ENCODE measurements around the gene LECT2. TPM values are rescaled to one million over a fixed set of nuclear protein-coding genes. Genes with fewer than 3 reads are reported as not detected.

Gene LECT2
- total RNA-seq, 1 experiment from 2014 or later: not detected

DNA sequence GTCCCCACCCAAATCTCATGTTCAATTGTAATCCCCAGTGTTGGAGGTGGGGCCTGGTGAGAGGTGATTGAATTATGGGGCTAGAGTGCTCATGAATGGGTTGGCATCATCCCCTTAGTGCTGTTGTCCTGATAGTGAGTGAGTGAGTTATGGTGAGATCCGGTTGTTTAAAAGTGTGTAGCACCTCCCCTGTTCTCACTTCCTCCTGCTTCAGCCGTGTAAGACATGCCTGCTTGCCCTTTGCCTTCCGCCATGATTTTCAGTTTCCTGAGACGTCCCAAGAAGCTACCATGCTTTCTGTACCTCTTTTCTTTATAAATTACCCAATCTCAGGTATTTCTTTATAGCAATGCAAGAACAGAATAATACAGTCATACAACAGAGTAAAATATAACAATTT lies 742 bp upstream of the LECT2 start:
- H3K36me3 ChIP-seq: no peaks in the 10 kb centered on the region
- no peak overlapping the region for H3K4me3 ChIP-seq
- DNase-seq: no peak
- no peaks in the 10 kb centered on the region for H3K9me3 ChIP-seq
- H3K27me3 ChIP-seq: no peaks in the 10 kb centered on the region

DNA sequence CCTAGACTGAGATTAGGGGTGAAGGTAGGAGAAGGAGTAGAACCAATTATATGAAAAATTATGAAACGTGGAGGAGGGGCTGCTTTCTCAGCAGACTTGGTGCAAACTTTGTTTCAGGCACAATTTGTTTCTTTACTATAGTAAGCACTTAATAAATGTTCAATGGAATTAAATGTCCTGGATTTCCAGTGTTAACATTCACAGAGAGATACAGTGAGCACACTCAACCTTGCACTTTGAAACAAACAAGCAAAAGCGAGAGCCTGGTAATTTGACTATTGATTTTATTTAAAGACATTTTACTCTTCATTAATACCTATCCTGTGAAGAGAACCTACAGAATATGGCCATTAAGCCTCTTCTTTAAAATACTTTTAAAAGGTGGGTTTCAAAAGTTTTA lies 933 bp downstream of the LECT2 start:
- no peaks in the 10 kb centered on the region for H3K36me3 ChIP-seq
- no peaks in the 10 kb centered on the region for H3K27me3 ChIP-seq
- no peaks in the 10 kb centered on the region for H3K9me3 ChIP-seq
- H3K4me3 ChIP-seq: no peak overlapping the region
- DNase-seq: no peak

DNA sequence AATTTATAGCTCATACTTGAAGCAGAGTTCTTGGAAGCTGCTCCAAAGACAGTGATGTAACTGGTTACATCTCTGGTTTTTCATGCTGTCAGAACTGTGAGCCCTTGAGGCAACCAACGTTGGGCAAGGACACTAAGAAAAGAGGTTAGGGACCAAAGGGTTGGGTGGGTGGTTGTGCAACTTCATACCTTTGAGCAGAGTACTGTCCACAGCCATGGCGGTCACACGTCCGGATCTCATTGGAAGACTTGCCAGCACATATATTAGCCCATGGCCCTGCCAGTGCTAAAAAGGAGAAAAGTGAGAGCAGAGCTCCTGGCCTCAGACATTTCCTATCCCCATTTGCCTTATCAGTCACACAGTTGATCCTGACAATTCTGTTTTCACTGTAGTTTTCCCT lies 2.1 kb downstream of the LECT2 start:
- no peaks in the 10 kb centered on the region for H3K9me3 ChIP-seq
- H3K27me3 ChIP-seq: no peaks in the 10 kb centered on the region
- no peak overlapping the region for H3K4me3 ChIP-seq
- no peak for DNase-seq
- H3K36me3 ChIP-seq: no peaks in the 10 kb centered on the region

DNA sequence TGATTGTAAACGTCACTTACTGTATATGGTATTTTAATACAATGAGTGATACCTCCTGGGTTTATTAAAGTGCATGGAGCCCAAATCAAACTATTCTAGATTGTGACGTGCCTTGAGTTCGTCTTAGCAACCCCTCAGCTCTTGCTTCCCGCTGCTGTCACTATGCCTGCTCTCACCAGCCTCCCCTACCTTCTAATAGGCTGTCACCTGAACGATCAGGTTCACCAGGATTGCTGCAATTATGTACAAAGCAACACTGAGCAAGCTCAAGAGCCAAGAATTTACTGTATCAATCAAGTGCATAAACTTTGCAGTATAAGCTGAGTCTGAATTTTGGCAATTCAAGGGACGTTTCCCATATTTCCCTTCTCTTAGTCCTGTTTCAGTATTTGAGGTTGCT lies 3.0 kb downstream of the LECT2 start:
- no peaks in the 10 kb centered on the region for H3K36me3 ChIP-seq
- H3K4me3 ChIP-seq: no peak overlapping the region
- H3K9me3 ChIP-seq: no peaks in the 10 kb centered on the region
- no peaks in the 10 kb centered on the region for H3K27me3 ChIP-seq
- no peak for DNase-seq

DNA sequence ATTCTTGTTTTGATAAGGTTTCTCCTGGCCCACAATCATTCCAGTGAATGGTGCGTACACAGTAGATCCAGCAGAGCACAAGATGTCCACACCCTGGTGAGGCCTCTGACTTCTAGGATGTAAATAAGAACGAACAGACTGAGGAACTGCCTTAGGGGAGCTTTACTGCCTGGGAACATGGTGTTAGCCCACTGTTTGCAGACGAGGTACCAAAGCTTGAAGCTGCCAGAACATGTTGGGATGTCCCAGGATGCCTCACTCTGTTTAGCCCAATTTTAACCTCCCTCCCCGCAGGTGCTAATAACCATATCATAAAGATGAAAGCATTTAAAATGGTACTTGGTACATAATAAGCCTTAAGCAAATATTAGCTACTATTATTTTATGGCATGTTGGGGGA lies 3.5 kb downstream of the LECT2 start:
- Histone ChIP-seq H3K9me3 (no peaks in the 10 kb centered on the region), H3K36me3 (no peaks in the 10 kb centered on the region), H3K27me3 (no peaks in the 10 kb centered on the region), H3K4me3 (no peak overlapping the region)
- no peak for DNase-seq

DNA sequence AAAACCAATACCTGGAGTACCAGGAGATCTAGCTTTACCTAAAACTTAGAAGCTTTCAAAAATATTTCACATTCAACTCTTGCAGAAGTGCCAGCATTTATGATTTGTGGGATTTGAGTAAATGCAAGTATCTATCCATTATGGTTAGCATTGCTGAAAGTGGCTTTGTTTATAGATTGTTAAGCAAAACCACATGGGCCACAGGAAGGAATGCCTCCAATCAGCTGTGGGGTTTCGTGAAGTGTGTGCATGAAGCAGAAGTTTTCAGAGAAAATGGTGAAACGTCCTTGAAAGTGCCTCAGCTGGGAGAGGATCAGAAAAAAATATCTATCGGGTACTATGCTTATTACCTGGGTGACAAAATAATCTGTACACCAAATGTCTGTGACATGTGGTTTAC lies 4.2 kb downstream of the LECT2 start:
- Histone ChIP-seq H3K9me3 (no peaks in the 10 kb centered on the region), H3K27me3 (no peaks in the 10 kb centered on the region), H3K36me3 (no peaks in the 10 kb centered on the region), H3K4me3 (no peak overlapping the region)
- DNase-seq: no peak

DNA sequence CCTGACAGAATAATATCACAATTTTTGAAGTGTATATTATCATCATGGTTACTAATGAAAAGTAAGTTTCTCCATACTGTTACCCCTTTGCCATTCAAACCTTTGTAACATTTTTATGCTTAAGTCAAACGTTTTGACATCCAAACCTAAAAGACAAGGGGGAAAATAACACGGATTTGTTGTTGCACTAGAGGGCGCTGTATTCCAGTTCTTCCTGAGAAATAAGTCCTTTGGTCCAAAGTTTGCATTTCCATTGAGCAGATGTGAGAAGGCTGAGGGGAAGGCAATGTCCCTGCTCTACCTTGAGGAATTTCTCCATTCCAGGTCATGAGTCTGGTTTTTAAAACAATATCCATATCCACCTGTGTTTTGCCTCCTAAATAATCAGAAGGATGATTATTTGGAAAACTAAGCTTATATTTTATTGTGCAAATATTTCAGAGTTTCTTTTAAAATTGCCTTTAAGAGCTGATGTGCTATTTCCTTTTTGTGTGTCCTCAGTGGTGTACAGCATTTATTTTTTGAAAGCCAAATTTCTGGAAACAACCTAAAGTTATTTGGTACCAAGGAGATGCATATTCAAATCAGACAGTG lies 9.7 kb downstream of the LECT2 start:
- DNase-seq: peak; percentile 40
- Histone ChIP-seq H3K9me3 (no peaks in the 10 kb centered on the region), H3K4me3 (no peak overlapping the region), H3K27me3 (no peaks in the 10 kb centered on the region), H3K36me3 (no peaks in the 10 kb centered on the region)

DNA sequence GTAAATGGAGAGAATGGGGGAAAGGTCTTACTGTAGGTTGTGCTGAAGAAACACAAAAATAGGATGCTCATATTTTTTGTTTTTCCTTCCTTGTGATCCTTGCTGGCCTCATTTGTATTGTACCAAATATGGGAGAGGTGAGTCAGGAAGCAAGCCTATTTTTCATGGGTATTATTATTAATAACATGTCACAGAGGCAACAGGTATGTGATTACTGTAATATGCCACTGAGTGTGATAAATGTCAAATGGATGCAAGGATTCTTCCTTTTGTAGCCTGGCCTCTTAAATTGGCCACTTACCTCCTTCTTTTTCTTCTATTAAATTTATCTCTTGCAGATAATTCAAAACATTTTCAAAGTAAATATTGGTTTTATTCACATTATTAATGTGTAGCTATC lies 10.2 kb downstream of the LECT2 start:
- Histone ChIP-seq H3K36me3 (no peaks in the 10 kb centered on the region), H3K4me3 (no peak overlapping the region), H3K27me3 (no peaks in the 10 kb centered on the region), H3K9me3 (no peaks in the 10 kb centered on the region)
- no peak for DNase-seq

DNA sequence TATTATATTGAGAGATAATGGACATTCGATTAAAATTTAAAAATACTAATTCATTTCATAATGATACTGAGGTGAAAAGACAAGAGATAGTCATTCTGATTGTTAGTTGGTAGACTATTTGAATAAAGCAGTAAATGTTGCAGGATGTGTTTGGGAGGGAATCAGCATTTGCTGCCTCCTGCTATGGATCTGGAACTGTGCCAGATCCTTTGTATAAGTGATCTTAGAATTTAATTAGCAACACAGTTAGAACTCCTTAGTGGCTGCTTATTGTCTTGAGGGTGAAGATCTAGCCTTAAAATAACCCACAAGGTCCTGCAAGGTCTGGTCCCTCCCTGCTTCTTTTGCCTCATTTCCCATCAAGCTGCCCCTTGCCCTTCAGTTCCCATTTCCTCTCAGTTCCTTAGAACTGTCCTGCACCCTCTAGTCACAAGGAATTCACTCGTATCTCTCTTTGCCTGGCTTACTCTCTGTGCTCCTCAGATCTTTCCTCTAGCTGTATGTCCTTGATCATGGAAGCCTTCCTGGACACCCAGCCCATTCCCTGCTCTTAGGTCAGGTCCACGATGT lies 12.5 kb downstream of the LECT2 start:
- no peaks in the 10 kb centered on the region for H3K9me3 ChIP-seq
- no peak for DNase-seq
- H3K36me3 ChIP-seq: no peaks in the 10 kb centered on the region
- no peaks in the 10 kb centered on the region; the same call in 1 of the 2 replicates for H3K27me3 ChIP-seq
- no peak overlapping the region for H3K4me3 ChIP-seq

DNA sequence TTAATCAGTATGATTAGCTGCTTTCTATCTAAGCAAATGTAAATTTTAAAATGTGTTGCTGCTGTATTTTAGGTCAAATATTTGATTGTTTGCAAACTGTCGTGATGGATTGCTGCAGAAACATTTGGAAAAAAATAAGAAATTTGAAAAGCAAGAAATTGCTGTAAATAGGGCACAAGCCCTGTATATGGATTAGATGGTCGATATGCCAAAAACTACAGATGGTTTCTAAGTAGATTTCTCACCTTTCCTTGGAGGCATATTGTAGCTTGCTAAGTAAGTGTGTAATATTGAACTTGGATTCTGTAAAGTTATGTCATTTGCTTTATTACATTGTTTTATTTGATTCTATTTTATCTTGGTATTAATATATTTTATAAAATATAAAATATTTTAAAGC lies 13.1 kb downstream of the LECT2 start:
- DNase-seq: no peak
- Histone ChIP-seq H3K36me3 (no peaks in the 10 kb centered on the region), H3K9me3 (no peaks in the 10 kb centered on the region), H3K27me3 (no peaks in the 10 kb centered on the region; the same call in 1 of the 2 replicates), H3K4me3 (no peak overlapping the region)

DNA sequence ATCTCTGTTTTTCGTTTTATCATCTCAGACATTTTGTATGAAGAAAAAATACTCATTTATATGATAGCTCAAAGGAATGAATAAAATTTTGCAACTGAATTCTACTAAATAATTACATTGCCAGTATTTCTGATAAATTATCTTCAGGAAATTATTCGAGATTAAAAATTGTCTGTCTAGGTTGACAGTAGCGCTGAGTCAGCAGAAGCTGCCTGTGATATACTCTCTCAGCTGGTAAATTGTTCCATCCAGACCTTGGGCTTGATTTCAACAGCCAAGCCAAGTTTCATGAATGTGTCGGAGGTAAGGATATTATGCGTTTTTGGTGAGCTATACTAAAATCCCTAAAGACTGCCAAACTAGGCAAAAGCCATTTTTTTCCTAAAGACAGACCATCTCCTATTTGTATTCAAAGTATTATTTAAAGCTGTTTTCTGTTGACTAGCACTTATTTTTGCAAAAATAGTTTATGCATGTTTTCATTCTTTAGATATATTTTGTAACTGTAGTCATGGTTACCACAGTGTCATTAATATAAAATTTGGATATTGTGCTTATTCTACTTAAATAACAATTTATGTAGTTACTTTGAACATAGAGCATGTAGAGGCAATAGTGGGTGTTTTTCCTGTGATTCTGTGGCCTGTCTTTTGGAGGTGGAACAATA lies 17.4 kb downstream of the LECT2 start:
- H3K36me3 ChIP-seq: no peaks in the 10 kb centered on the region
- H3K9me3 ChIP-seq: no peaks in the 10 kb centered on the region
- H3K4me3 ChIP-seq: no peak overlapping the region
- DNase-seq: no peak
- peaks cover 2% of the 10 kb centered on the region; the same call in 1 of the 2 replicates for H3K27me3 ChIP-seq

DNA sequence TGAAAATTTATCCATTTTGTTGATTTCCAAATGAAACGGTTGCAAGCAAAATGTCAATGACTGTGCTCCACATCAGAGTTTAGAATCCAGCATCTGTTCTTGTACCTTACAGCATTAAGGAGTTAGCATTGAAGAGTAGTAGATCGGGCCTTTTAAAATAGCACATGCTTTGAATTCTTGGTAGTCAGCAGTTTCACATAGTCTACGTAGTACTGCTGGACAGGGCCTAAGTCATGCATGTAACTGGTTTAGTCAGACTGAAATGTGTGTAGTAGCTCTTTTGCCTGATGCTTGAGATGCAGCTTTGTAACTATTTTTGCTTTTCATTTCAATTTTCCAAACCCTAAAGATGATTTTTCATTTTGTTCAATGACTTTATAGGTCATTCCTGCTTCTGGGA lies 19.8 kb downstream of the LECT2 start:
- no peak overlapping the region for H3K4me3 ChIP-seq
- no peaks in the 10 kb centered on the region for H3K9me3 ChIP-seq
- H3K36me3 ChIP-seq: no peaks in the 10 kb centered on the region
- H3K27me3 ChIP-seq: peaks cover 16% of the 10 kb centered on the region
- no peak for DNase-seq

DNA sequence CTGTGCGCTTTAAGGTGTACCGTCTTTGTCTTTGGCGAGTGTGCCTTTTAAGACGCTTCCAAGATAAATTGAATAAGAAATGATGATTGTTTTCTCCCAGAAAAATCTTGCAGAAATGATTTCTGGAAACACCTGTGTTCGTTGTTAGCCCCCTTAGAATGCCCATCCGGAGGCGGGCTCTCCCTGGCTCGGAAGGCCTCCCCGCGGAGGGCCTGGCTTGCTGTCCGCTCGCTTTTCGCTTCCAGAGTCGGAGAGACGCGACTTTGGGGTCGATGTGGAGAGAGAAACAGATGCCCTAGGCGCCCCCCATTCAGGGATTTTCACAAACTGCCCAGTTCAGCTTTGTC lies 23.9 kb downstream of the LECT2 start:
- H3K9me3 ChIP-seq: peaks cover 19% of the 10 kb centered on the region
- no peak for DNase-seq
- H3K36me3 ChIP-seq: no peaks in the 10 kb centered on the region
- 0 out of 2 replicates have a peak overlapping the region, but pooled peaks have one; percentile 30 for H3K4me3 ChIP-seq
- H3K27me3 ChIP-seq: peaks cover 54% of the 10 kb centered on the region

DNA sequence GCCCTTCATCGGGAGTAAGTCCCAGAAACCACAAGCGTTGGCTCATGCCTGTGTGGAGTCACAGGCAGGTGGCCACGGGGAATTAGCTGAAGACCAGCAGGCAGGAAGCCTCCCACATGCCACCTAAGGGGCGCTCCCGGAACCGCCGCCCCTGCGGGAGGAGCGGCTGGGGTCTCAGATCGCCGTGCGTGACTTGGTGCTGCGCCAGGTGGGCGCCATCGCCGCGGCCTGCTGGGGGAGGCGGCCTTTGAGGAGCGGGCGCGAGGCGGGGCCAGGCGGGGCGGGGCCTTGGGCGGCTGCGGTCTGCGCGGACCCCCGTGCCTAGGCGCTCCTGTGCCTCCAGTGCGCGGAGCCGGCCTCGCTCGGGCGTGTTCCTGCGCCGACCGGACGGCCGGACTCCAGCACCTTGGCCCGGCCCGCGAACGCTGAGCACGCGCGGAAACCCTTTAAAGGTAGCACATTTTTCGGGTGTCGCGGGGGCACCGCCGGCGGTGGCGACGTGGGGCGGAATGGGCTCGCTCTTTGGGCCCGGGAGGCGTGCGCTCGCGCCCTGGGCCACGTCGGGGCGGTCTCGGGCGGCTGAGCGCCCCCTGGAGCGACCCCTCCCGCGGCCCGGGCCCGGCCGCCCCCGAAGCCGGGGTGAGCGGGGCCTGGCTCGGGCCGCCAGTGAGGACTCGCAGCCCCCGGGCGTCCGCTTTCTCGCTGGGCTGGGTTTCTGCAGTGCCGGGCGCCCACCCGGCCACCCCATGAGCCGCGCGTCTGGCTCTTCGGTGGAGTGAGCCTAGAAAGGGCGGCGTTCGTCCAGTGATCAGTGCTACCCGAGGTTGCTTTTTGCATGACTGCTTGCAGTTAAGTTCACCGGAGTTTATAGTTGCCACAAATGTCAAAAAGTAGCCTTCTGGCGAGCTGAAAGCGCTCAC lies 24.5 kb downstream of the LECT2 start:
- H3K4me3 ChIP-seq: peak overlapping the region; percentile 30
- peaks cover 59% of the 10 kb centered on the region for H3K27me3 ChIP-seq
- H3K9me3 ChIP-seq: peaks cover 19% of the 10 kb centered on the region
- DNase-seq: peak; percentile 32
- no peaks in the 10 kb centered on the region for H3K36me3 ChIP-seq

DNA sequence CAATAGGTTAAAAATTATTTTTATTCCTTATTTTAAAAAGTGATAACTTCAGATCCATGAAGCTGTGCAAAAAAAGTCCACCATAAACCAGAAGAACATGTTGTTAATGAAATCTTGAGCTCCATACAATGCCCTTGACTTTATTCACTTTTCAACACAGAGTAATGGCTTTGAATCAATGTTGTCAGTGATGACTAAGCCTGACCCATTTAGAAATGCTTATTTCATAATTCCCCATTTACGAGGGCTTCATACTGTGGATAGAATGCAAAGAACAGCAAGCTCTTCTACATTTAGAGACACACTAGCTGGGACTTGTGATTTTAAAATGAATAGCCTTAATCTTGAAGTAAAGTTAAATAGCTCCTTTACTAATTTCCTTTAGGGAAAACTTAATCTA lies 33.4 kb downstream of the LECT2 start:
- DNase-seq: no peak
- Histone ChIP-seq H3K36me3 (no peaks in the 10 kb centered on the region), H3K9me3 (no peaks in the 10 kb centered on the region), H3K4me3 (no peak overlapping the region), H3K27me3 (peaks cover 33% of the 10 kb centered on the region)

DNA sequence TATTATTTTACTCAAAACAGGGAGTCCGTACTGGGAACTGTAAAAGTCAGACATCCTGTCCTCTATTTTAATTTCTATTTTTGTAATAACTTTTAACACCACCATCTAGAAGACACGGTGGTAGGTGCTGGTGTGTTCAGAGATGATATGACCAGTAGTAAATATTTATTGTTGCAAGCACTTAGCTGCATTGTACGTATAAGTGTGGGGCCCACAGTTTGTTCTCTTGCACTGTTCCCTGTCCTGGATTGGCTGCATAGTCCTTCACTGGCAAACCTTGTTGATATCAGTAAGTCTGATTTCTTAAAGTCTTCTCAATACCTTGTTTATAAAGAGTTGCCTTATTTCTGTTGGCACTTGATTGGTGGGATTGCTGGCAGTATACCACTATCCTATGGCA lies 34.6 kb downstream of the LECT2 start:
- Histone ChIP-seq H3K27me3 (peaks cover 23% of the 10 kb centered on the region), H3K9me3 (no peaks in the 10 kb centered on the region), H3K4me3 (no peak overlapping the region), H3K36me3 (no peaks in the 10 kb centered on the region)
- DNase-seq: no peak

DNA sequence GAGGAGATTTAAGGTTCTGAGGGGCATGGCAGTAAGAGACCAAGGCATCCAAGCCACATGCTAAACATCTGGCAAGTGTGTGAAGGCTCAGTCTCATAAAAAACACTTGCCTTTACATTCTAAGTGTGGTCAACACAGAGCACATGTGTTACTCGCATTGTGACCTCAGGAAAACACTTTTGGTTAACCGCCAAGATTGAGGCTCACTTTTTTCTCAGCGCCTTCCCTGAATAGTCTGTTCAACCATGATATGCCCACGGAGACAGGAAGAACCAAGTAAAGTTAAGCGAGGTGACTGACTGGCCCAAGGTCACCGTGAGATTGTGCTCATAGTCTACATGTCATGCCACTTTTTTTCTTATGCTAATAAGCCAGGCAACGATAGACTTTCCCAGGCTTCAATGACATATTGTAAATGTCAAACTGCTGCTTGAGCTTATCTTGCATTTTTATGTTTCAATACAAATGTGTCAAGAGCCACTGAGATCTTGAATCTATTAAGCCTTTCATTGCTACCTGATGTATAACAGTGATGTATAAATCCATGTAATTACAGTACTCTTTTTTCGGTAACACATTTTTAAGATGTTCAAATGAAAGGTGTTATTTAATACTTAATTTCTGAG lies 38.0 kb downstream of the LECT2 start:
- no peak for DNase-seq
- Histone ChIP-seq H3K9me3 (no peaks in the 10 kb centered on the region), H3K4me3 (no peak overlapping the region), H3K27me3 (peaks cover 10% of the 10 kb centered on the region), H3K36me3 (no peaks in the 10 kb centered on the region)
